HG02678 (cell line): ENCODE measurements around the gene PFKP.

Experiments used
- ATAC-seq: cut with Tn5 transposase; IDR thresholded peaks from one replicate; pipeline ENCODE4 v1.9.1; 2021; ENCODE audit warnings: mild to moderate bottlenecking, moderate library complexity; ENCODE audit not compliant: unreplicated experiment

The PFKP gene

DNA sequence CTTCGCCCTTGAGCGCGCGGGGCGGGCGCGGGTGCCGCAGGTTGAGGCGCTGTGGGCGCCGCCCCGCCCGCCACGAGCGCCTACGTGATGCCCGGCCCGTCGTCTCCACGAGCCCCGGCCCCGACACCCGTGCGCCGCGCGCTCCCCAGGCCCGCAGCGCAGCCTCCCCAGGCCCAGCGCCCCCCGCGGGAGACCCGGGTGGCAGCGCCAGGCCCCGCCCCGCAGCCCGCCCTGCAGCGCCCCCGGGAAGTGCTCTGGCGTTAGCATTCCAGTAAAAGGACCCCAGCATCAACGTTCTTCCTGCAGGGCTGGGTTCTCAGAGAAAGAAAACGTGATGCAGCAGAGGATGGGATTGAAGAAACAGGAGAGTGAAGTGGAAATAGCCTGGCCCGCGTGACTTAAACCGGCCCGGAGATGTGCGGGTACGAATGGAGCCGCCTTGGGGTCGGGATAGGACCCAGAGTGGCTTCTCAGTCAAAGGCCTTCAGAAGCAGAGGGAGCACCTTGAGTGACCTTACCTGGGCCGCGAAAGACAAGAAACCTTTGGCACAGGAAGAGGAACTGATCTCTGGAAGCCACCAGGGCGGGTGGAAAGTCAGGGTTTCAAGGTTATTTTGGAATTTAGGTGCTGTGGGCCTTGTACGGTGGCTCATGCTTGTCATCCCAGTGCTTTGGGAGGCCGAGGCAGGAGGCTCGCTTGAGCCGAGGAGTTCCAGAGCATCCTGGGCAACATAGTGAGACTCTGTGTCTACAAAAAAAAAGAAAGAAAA is 1.8 kb downstream of the PFKP start:
- peak; percentile 30 for ATAC-seq

DNA sequence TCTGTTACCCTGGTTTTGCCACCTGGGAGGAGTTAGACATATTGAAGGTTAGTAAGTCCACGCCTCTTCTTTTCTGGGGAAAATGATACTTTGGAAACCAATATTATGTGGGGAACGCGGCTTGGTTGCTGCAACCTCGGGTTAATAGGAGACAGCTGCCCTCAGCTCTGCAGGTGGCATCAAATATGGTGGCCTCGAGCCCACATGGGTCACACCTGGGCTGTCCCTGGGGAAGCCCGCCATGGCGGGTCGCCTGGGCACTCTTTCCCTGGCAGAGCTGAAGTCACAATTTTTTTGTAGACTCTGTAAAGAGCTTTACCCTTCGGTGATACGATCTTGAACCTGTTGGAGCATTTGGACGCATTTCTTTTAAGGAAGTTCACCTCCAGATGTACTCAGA is 2.5 kb downstream of the PFKP start:
- no peak for ATAC-seq

DNA sequence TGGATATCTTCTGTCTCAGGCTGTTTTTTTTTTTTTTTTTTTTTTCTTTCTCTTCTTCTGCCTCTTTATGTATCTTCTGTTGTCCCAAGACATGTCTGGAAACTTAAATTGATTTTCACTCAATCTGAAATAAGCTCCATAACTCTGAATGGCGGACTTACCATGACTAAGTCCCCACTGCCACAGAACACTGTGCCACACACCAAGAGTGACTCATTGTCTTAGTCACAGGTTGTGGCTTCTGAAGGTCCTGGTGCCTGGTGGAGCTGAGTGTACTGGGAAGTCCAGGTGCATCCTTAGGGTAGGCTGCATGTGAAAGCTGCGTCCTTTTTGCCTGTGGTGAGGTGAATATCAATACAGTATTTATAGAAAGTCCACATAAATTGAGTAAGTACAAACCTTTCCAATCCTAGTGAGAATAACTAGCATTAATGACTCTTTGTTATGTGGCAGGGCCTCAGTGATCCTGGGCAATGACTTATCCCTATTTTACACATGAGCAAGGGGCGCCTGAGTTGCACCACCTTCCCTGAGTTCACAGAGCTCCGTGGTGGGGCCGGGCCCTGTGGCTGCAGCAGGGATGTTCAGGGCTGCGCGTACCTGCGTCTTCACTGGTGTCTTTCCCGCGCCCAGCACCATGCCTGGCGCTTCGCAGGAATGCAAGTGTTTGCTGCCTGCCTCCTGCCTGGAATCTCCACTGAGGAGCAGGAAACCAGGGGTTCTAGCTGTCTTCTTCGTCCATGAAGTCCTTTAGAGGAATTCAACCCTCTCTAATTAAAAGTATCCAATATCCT is 4.3 kb downstream of the PFKP start:
- no peak for ATAC-seq

DNA sequence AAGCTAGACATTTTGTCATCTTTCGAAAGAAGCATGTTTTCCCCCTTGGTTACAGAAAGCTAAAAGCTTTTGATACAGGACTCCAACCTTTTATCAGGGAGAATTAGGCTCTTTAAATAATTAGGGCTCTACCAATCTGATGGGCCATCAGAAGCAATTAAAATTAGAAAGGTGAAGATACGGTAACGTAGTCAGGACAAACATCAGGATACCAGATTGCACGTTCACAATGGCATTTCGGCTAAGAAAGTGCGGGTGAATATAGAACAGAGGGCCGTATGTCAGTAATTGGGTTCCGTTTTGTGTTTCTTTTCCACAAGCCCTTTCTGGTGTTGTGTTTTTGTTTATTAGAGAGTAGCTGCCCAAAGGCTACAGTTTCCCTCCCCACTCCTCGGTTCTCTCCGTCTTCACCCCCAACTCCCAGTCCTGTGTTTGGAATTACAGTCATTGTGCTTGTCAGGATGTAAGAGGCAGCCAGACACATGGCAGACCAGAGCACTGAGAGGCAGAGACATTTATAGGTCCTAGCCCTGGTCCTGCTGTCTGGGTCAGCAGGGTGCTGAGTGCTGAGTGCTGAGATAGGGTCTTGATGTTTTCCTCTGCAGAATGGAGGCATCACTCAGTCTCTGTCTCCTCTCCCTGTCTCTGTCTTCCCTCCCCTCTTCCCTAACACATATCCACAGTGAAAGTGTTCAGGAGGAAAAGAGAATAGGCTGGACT is 5.5 kb downstream of the PFKP start:
- ATAC-seq = no peak

DNA sequence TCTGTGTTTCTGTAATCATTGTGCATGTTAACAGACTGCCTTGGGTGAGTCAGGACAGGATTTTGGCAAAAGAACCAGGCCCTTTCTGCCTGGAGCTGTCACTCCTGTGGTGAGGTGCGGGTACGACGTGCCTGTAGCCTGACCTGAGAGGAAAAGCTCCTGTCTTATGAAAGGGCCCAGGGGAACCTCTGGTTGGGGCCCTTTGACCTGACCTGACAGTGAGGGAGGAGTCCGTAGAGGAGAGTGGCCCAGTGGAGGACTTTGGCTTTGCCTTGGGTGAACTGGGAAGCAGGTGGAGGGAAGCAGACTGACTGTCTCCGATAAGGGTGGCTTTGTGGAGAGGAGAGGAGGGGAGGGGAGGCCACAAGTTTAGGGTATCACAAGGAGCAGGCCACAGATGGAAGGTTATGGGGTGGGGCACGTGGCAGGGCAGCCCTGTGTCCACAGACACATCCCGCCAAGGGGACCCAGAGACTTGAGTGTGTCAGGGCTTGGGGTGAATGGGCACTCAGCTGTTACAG is 6.9 kb downstream of the PFKP start:
- no peak for ATAC-seq

DNA sequence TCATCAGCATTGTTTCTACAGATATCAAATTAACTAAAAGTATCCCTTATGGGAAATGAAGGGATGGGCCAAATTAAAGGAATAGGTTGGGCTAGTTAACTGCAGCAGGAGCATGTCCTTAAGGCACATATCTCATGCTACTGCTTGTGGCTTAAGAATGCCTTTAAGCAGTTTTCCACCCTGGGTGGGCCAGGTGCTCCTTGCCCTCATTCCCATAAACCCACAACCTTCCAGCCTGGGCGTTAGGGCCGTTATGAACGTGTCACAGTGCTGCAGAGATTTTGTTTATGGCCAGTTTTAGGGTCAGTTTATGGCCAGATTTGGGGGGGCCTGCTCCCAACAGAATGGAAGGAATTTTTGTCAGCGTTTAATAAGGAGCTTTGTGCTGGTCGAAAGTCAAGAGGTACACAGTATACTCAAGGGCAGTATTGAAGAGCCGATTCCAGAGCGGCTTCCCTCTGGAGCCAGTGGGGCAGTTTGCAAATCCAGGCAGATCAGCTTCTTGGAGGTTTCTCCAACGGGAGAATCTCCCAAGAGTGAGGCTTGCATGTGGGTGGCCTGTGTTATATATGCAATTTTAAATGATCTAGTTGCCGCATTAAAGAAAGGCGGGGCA is 7.7 kb downstream of the PFKP start:
- no peak for ATAC-seq

DNA sequence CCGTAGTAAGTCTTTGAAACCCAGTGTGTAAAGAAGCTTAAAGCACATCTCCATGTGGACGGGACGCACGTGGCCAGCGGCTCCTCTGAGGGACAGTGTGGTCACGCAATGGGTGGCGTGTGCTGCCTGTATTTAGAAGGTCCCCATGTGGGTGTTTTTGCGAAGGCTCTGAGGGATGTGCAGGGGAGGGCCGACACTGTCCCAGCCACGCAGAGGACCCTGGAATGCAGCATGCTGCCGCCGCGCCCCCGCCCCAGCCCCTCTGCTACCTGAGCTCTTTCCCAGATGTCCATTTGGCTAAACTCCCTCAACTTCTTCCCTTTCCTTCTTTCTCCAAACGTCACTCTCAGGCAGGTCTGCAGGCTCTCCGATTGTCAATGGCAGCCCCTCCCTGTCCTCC is 8.8 kb downstream of the PFKP start:
- ATAC-seq = no peak

DNA sequence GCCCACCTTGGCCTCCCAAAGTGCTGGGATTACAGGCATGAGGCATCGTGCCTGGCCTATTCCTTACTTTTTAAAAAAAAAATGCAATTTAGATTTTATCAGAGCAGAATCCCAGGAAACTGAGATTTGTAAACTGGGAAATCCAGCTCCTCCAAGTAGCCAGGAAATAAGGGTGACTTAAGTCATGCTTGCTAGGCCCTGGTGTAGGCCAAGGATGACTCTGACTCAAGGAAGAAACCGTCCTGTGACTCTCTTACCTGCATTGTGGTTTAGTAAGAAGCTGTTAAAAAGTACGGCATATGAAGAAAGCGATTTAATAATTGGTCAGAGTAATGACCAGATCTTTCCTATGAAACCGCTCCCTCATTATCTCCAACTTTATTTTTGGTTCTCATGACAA is 10.2 kb downstream of the PFKP start:
- ATAC-seq = no peak

DNA sequence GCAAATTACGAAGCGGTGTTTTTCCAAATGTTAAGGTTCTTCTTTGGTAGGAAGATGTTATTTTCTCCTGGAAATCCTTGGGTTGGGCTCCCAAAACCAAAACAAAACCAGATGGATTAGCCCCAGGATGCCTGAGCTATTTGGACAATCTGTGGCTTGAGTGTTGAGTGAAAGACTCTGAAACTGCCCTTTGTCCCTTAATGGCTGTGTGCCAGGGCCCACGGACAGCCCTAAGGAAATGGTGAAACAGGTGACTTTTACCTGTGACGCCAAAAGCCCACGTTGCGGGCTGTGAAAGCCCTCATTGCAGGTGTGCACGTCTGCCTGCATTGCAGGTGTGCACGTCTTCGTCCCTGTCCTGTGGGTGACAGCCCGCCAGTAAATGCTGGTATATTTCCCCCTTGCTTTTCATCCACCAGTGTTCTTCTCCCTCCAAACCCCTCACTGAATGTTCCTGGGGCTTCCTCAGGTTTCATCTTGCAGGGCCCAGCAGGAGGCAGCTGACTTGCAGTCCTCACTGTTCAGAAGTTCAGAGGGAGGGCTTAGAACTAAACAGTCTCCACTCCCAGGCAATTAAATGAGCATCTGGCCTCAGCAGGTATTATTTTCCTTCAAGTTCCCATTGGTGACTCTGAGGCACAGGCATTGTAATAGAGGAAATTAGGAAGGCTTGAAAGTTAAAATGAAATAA is 10.7 kb downstream of the PFKP start:
- ATAC-seq = no peak

DNA sequence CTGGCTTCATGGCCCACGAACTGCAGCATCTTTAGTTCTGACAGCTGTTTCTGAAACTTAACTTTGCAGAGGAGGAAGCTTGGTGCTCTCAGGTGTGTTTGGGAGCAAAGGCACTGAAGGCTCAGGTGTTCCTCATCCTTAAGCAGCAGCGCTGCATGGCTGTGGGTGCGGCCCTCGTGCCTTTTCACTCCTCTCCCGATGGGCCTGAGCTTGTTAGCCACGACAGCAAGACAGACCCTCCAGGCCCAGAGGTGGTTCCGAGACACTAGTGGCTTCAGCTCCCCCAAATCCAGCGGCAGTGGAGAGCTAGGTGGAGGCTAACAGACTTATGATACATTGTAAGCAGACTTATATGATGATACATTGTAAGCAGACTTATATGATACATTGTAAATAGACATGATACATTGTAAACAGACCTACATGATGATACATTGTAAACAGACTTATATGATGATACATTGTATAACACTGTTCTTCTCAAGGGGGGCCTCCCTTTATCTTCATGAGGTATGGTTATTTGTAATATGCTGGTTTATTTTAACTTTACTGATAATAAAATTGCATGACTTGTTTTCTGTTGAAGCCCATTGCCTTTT is 14.1 kb downstream of the PFKP start:
- no peak for ATAC-seq

DNA sequence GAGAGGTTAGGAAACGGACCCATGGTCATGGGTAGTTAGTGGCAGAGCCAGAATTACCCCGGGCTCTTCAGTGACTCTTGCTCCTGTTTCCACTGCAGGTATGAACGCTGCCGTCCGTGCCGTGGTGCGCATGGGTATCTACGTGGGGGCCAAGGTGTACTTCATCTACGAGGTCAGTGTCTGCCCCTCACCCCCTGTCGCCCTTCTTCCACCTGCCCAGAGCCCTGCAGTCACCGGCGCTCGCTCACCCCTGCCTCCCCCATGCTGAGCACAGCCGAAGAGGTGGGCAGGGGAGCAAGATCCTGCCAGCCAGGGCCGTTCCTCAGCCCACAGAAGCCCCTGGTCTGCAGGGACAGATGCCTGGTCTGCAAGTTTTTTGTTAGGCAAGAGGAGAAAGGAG is 14.9 kb downstream of the PFKP start:
- ATAC-seq = no peak

DNA sequence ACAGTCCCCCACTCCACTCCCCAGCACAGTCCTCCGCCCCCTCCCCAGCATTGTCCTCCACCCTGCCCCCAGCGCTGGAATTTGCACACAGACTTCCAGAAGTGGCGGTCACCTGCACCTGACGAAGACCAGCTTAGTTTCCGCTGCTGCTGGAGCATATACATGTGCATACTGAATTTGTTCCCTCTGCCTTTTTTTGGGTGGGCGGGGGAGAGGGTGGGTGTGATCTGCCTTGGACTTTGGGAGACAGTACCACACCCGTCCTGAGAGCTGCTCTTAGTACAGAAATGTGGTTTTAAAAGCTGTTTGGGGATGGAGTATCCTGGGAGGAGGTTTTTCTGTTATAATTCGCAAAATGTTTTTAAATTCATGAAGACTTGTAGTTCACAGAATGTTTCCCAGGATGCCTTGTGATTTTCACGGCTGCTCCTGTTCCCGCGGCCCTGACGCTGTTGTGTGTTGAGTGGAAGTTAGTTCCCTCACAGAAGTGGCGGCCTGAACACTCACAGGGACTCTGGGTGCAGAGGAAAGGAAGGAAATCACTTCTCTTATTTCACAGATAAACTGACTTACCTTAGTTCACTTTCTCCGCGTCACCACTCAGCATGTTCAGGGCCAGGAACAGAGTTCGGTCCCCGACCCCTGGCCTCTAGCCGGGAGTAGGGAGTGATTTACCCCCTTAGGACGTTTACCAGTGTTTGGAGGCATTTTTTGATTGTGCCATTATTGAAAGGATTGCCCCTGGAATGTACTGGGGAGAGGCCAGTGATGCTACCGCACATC is 18.6 kb downstream of the PFKP start:
- ATAC-seq = no peak

DNA sequence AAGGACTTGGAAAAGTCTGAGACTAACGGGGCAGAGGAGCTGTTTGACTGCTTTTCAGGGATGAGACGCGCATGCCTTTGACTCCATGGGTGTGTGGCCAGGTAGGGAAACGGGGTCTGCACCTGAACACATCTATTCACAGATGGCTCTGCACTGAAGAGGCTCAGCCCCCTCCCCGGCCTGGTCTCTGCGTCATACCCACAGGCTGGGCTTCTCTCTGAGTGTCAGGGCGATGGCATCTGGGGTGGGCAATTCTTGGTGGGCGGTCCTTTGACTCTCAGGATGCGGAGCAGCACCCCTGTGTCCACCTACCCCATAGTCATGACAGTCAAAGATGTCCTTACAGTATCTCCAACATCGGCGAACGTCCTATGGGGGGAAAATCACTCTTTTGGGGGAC is 23.0 kb downstream of the PFKP start:
- ATAC-seq = no peak

DNA sequence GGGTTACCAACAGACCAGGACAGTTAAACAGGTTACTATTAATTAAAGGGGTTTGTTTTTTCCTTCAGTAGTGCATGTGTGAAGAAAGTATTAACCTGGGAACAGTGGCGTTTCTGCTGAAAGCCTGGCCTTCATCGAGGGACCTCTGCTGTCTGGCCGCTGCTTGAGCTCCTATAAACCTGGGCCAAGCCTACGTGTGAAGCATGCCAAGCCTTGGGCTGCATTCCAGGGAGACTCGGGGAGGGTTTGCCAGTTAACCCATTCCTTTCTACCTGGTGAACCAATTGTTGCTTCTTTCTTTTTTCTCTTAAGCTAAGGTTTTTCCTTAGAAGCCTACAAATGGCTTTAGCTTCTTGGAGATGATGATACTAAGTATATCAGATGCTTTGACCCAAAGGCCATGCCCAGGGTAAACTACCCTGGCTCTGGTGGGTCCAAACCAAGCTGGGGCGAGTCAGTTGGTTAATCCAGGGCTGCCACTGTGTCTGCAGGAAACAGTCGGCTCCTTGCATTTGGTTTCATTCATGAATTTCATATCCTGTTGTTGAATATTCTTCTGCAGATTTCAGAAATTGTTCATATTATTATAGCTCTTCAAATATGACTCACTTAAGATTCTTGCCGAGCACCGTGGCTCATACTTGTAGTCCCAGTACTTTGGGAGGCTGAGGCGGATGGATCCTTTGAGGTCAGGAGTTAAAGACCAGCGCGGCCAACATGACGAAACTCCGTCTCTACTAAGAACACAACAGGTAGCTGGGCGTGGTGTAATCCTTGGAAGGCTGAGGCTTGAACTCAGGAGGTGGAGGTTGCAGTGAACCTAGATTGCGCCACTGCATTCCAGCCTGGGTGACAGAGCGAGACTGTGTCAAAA is 23.8 kb downstream of the PFKP start:
- no peak for ATAC-seq

DNA sequence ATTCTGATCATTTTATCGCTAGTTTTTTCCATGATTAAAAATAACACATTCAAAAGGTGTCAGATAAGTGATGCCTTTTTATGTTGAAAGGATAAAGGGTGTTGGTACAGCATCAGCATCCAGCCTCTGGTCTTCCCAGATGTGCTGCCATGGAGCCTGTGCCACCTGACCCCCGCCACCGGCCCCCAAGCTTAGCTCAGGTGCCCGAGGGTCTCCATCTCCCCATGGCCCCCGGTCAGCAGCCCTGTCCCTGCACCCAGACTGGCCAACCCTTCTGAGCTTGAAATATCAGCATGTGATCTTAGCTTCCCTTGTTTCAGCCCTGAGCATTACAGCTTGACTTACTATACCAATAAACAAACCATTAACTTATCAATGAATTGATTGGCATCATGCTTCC is 24.6 kb downstream of the PFKP start:
- no peak for ATAC-seq

DNA sequence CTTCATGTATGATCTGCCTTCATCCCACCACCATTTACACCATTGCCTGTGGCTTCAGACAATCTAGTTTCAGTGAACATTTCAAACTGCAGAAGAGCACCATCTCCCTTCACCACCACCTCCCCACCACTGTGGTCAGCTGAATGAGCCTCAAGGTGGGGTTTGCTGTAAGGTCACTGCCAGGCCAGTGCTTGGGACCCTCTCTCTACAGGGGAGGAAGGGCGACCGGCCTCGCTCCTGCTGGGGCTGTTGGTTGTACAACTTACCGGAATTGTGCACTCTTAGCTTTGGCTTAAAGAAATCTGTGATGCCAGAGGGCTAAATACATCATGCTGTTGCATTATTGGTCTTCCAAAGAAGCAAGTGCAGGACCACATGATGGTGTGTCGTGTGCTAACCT is 26.6 kb downstream of the PFKP start:
- ATAC-seq = no peak

DNA sequence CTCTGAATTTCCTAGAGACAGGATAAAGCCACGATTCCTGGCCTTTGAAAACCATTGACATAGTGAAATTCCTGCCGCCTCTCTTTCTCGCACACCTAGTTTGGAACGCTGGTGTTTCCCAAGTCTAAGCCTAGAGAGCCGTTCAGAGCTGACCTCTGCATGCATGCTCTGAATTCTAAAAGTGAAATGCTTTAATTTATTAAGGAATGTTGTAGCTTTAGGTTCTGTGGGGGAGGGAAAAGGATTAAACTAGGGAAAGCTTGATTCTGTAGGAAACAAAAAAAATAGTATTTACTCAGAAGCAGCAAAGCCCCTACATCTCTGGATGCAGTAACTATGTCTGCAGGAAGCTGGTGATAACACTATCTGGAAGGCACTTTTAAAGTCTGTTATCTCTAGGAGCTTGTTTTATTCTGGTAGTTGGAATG is 27.3 kb downstream of the PFKP start:
- ATAC-seq = no peak

DNA sequence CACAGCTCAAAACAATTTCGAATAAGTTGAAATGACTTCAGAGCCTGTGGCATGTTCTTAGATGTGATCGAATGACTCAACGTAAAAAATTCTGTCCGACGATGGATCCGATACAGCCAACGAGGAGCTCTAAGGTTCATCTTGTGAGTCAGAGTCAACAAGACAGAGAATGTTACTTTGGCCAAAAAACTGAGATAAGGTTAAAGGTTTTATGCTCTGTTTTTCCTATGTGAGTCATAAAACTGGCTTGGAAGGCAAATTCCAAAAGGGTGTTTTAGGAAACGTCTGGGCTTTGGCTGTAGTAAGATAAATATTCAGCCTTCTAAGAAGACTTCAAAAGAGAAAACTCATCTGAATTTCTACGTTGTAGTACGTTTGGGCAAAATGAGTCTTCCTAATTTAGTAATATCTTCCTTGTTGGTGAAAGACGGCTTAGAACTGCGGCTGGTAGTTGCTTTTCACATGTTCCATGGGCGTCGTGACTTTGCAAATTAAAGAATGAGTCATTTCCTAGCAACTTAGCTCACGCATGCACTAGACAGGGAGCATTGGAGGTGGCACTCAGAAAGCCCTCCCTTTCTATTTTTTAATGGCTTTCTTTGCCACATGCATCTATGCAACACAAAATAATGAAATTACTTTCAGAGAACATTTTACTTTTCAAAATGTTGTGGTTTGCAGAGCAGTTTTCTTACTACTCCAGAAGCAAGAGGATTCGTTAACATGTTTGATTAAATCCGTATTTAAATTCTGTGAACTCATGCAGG is 28.2 kb downstream of the PFKP start:
- no peak for ATAC-seq
